ENCODE measurements around the gene ADGRA1.

GRCh38 chr10:133140417-133141143, 52.9 kb downstream of the ADGRA1 start:
- TF ChIP-seq POLR2A (IDR thresholded peaks at IDR 0.05; ENCODE audit: low read length) (no peak), GATA1 (IDR thresholded peaks at IDR 0.05; ENCODE audit: low read depth, low read length) (no peak)
